Glutamatergic neuron (in vitro differentiated cells): ENCODE results near the gene LYSET. TPM values are rescaled to one million over a fixed set of nuclear protein-coding genes. Genes with fewer than 3 reads are reported as not detected.

ENCODE experiments used
- DNase-seq: peaks from one replicate; pipeline ENCODE4 v3.0.0; 2022
- H3K27ac Mint-ChIP-seq: one replicate; pipeline ENCODE4 v1.8.0; 2020; ENCODE audit warnings: mild to moderate bottlenecking, mixed read lengths, inconsistent platforms; ENCODE audit not compliant: unreplicated experiment
- H3K27me3 Mint-ChIP-seq: one replicate; pipeline ENCODE4 v1.8.0; 2020; ENCODE audit warnings: mild to moderate bottlenecking, moderate library complexity, mixed read lengths, inconsistent platforms; ENCODE audit not compliant: unreplicated experiment
- H3K36me3 Mint-ChIP-seq: one replicate; pipeline ENCODE4 v1.8.0; 2020; ENCODE audit warnings: mild to moderate bottlenecking, mixed read lengths, inconsistent platforms; ENCODE audit not compliant: unreplicated experiment
- H3K4me1 Mint-ChIP-seq: one replicate; pipeline ENCODE4 v1.8.0; 2020; ENCODE audit warnings: mild to moderate bottlenecking, low read depth, mixed read lengths, inconsistent platforms; ENCODE audit not compliant: unreplicated experiment
- H3K4me3 Mint-ChIP-seq: one replicate; pipeline ENCODE4 v1.8.0; 2020; ENCODE audit warnings: mild to moderate bottlenecking, mixed read lengths, inconsistent platforms; ENCODE audit not compliant: unreplicated experiment
- H3K9me3 Mint-ChIP-seq: one replicate; pipeline ENCODE4 v1.8.0; 2020; ENCODE audit warnings: mild to moderate bottlenecking, moderate library complexity, mixed read lengths, inconsistent platforms; ENCODE audit not compliant: unreplicated experiment
- total RNA-seq: library from RNA; stranded (reverse); fragmentation: NEBNext Ultra II Directional; extraction: Animal tissue kit (Norgen Biotek cat#: 25700); gene quantifications from one replicate; pipeline ENCODE4 v1.2.1, GENCODE V29; 2021; ENCODE audit not compliant: unreplicated experiment
- TF ChIP-seq, protein P1 (sequence below): fragments of 200-600 bp; sonication (generic); IDR thresholded peaks from one replicate; pipeline ENCODE4 v1.5.0; 2021; ENCODE audit not compliant: partially characterized antibody, unreplicated experiment

Gene LYSET
- total RNA-seq, 1 donor from 2014 or later, result 15.9 TPM

GRCh38 chr14:93142854-93143652, 42.1 kb upstream of the LYSET start:
- peaks cover 4% of the 10 kb centered on the region for H3K27me3 Mint-ChIP-seq
- no peaks in the 10 kb centered on the region for H3K36me3 Mint-ChIP-seq
- H3K27ac Mint-ChIP-seq, result no peak overlapping the region
- H3K4me3 Mint-ChIP-seq, result no peak overlapping the region
- no peaks in the 10 kb centered on the region for H3K9me3 Mint-ChIP-seq
- H3K4me1 Mint-ChIP-seq, result peaks cover 9% of the 10 kb centered on the region
- TF ChIP-seq, protein P1, sequence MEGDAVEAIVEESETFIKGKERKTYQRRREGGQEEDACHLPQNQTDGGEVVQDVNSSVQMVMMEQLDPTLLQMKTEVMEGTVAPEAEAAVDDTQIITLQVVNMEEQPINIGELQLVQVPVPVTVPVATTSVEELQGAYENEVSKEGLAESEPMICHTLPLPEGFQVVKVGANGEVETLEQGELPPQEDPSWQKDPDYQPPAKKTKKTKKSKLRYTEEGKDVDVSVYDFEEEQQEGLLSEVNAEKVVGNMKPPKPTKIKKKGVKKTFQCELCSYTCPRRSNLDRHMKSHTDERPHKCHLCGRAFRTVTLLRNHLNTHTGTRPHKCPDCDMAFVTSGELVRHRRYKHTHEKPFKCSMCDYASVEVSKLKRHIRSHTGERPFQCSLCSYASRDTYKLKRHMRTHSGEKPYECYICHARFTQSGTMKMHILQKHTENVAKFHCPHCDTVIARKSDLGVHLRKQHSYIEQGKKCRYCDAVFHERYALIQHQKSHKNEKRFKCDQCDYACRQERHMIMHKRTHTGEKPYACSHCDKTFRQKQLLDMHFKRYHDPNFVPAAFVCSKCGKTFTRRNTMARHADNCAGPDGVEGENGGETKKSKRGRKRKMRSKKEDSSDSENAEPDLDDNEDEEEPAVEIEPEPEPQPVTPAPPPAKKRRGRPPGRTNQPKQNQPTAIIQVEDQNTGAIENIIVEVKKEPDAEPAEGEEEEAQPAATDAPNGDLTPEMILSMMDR, result no peak
- DNase-seq, result no peak

- Mint-ChIP-seq H3K4me1 (peaks cover 5% of the 10 kb centered on the region), H3K4me3 (no peak overlapping the region), H3K36me3 (no peaks in the 10 kb centered on the region), H3K27ac (no peak overlapping the region), H3K27me3 (peaks cover 4% of the 10 kb centered on the region), H3K9me3 (no peaks in the 10 kb centered on the region)
- TF ChIP-seq, protein P1, result no peak
- no peak for DNase-seq
These were observed 39.0 kb upstream of the LYSET start for GRCh38 chr14:93146119-93146518.

GRCh38 chr14:93148979-93149378, 36.1 kb upstream of the LYSET start:
- DNase-seq, result no peak
- TF ChIP-seq, protein P1, result no peak
- Mint-ChIP-seq H3K27ac (no peak overlapping the region), H3K9me3 (peaks cover 2% of the 10 kb centered on the region), H3K36me3 (no peaks in the 10 kb centered on the region), H3K27me3 (peaks cover 6% of the 10 kb centered on the region), H3K4me1 (no peaks in the 10 kb centered on the region), H3K4me3 (no peak overlapping the region)

GRCh38 chr14:93150227-93151208, 34.6 kb upstream of the LYSET start:
- no peak for DNase-seq
- Mint-ChIP-seq H3K36me3 (no peaks in the 10 kb centered on the region), H3K4me3 (no peak overlapping the region), H3K27me3 (peaks cover 6% of the 10 kb centered on the region), H3K27ac (no peak overlapping the region), H3K4me1 (no peaks in the 10 kb centered on the region), H3K9me3 (peaks cover 2% of the 10 kb centered on the region)
- TF ChIP-seq, protein P1, result no peak
